NT2/D1 (cell line): ENCODE measurements around the gene FPGT.

ENCODE experiments used
- DNase-seq: peaks from one replicate; pipeline ENCODE4 v3.0.0-alpha.2; 2011; ENCODE audit warnings: low read depth, low spot score
- H3K27me3 ChIP-seq: 2 replicates; pipeline ENCODE4 v1.6.0; 2011; ENCODE audit warnings: mild to moderate bottlenecking; ENCODE audit not compliant: insufficient read length, insufficient read depth
- H3K36me3 ChIP-seq: 2 replicates; pipeline ENCODE4 v1.6.1; 2011; ENCODE audit warnings: mild to moderate bottlenecking, low read length, mixed read lengths; ENCODE audit not compliant: insufficient read depth, insufficient read length
- H3K4me1 ChIP-seq: 2 replicates; pipeline ENCODE4 v1.5.1; 2011; ENCODE audit not compliant: insufficient read depth, insufficient read length
- H3K4me3 ChIP-seq: 2 replicates; pipeline ENCODE4 v1.5.1; 2011; ENCODE audit warnings: low read depth; ENCODE audit not compliant: insufficient read length
- H3K9ac ChIP-seq: 2 replicates; pipeline ENCODE4 v1.6.0; 2011; ENCODE audit warnings: low read depth; ENCODE audit not compliant: insufficient read length
- H3K9me3 ChIP-seq: 2 replicates; pipeline ENCODE4 v1.5.1; 2011; ENCODE audit warnings: mild to moderate bottlenecking, low read length; ENCODE audit not compliant: insufficient read depth
- SUZ12 ChIP-seq: IDR thresholded peaks from 2 replicates; pipeline ENCODE4 v1.6.1; 2011; ENCODE audit not compliant: insufficient read length, insufficient read depth; ENCODE audit errors: extremely low read depth
- YY1 ChIP-seq: IDR thresholded peaks from 2 replicates; pipeline ENCODE4 v1.6.1; 2011; ENCODE audit not compliant: insufficient read length, insufficient read depth
- ZNF274 ChIP-seq: IDR thresholded peaks from 2 replicates; pipeline ENCODE4 v1.6.1; 2011; ENCODE audit warnings: mild to moderate bottlenecking, low read depth, low read length

Gene FPGT

DNA sequence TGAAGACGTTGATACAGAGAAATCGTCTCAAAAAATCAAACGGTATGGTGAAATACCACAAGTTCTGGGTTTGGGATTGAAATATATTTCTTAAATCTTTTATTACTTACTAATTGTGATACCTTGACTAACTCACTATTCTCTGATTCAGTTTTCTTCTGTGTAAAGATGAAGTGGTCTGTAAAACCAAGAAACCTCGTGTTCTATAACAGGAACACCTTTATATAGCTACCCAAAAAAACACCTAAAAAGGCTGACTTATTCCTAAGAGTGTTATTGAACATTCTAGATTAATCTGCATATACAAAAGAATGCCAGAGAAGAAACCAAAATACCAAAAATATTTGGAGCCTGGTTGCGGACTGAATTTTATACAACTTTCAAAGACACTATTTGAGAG lies 787 bp upstream of the FPGT start:
- Histone ChIP-seq H3K9ac (no peak overlapping the region), H3K4me3 (peak overlapping the region; percentile 74), H3K4me1 (no peaks in the 10 kb centered on the region), H3K27me3 (no peaks in the 10 kb centered on the region), H3K36me3 (peaks cover 12% of the 10 kb centered on the region), H3K9me3 (no peaks in the 10 kb centered on the region)
- TF ChIP-seq SUZ12 (no peak), ZNF274 (no peak), YY1 (no peak)
- no peak for DNase-seq

- no peaks in the 10 kb centered on the region for H3K9me3 ChIP-seq
- TF ChIP-seq YY1 (no peak), SUZ12 (no peak), ZNF274 (no peak)
- no peak overlapping the region for H3K9ac ChIP-seq
- peaks cover 20% of the 10 kb centered on the region for H3K36me3 ChIP-seq
- no peak overlapping the region for H3K4me3 ChIP-seq
- no peaks in the 10 kb centered on the region for H3K27me3 ChIP-seq
- H3K4me1 ChIP-seq = no peaks in the 10 kb centered on the region
- DNase-seq = no peak
Observed at GRCh38 chr1:74199504-74199903, 1.5 kb downstream of the FPGT start.

GRCh38 chr1:74205266-74205665 lies 7.2 kb downstream of the FPGT start:
- Histone ChIP-seq H3K9ac (no peak overlapping the region), H3K4me1 (no peaks in the 10 kb centered on the region), H3K4me3 (no peak overlapping the region), H3K36me3 (peaks cover 21% of the 10 kb centered on the region), H3K9me3 (no peaks in the 10 kb centered on the region), H3K27me3 (no peaks in the 10 kb centered on the region)
- TF ChIP-seq YY1 (no peak), ZNF274 (no peak), SUZ12 (no peak)
- no peak for DNase-seq

GRCh38 chr1:74215229-74215628 lies 17.2 kb downstream of the FPGT start:
- H3K27me3 ChIP-seq = no peaks in the 10 kb centered on the region
- no peaks in the 10 kb centered on the region for H3K4me1 ChIP-seq
- H3K9me3 ChIP-seq = no peaks in the 10 kb centered on the region

DNA sequence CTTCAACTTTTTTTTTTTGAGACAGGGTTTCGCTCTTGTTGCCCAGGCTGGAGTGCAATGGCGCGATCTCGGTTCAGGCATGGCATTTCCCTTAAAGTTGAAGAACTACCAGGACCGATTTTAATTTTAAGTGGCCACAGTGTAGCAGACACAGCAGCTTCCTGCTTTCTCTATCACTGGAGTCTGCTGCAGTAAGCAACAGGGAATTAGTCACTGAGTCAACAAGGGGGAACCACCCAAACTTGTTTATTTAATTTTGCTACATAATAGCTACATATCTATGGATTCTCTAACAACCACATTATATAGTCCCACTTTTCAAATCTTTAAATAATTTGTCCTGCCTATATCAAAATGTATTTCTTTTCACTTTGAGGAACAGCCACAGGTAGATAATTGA lies 24.7 kb downstream of the FPGT start:
- Histone ChIP-seq H3K9me3 (no peaks in the 10 kb centered on the region), H3K9ac (no peak overlapping the region), H3K36me3 (no peaks in the 10 kb centered on the region), H3K4me1 (no peaks in the 10 kb centered on the region), H3K4me3 (no peak overlapping the region), H3K27me3 (no peaks in the 10 kb centered on the region)
- no peak for DNase-seq
- TF ChIP-seq SUZ12 (no peak), ZNF274 (no peak), YY1 (no peak)

More at GRCh38 chr1:74215229-74215628, 17.2 kb downstream of the FPGT start:
- no peak for DNase-seq
- no peaks in the 10 kb centered on the region for H3K36me3 ChIP-seq
- no peak overlapping the region for H3K9ac ChIP-seq
- no peak overlapping the region for H3K4me3 ChIP-seq
- TF ChIP-seq SUZ12 (no peak), ZNF274 (no peak), YY1 (no peak)

- Histone ChIP-seq H3K9me3 (no peaks in the 10 kb centered on the region), H3K4me3 (no peak overlapping the region), H3K4me1 (no peaks in the 10 kb centered on the region), H3K27me3 (no peaks in the 10 kb centered on the region), H3K9ac (no peak overlapping the region), H3K36me3 (no peaks in the 10 kb centered on the region)
- no peak for TF ChIP-seq SUZ12
- TF ChIP-seq ZNF274 = no peak
- DNase-seq = no peak
Observed at GRCh38 chr1:74223453-74223852, 25.4 kb downstream of the FPGT start.

GRCh38 chr1:74235153-74235552 lies 37.1 kb downstream of the FPGT start, which contains the start of gene TNNI3K:
TSS of gene TNNI3K (plus strand) at chr1:74235387. CDS start at chr1:74235452, 65 bp downstream.
- H3K9me3 ChIP-seq = no peaks in the 10 kb centered on the region
- no peak within 1 kb of the TSS for H3K9ac ChIP-seq
- no peaks in the 10 kb centered on the region for H3K4me1 ChIP-seq
- no peak for TF ChIP-seq ZNF274
- no peak for TF ChIP-seq SUZ12
- no peak for TF ChIP-seq YY1
- no peaks in the 10 kb centered on the region for H3K27me3 ChIP-seq
- H3K4me3 ChIP-seq = no peak within 1 kb of the TSS
- no peak for DNase-seq
- H3K36me3 ChIP-seq = no peaks in the 10 kb centered on the region

- no peak for DNase-seq
- no peaks in the 10 kb centered on the region for H3K27me3 ChIP-seq
- no peaks in the 10 kb centered on the region for H3K9me3 ChIP-seq
- no peak for TF ChIP-seq YY1
- no peak for TF ChIP-seq SUZ12
- TF ChIP-seq ZNF274 = no peak
- H3K9ac ChIP-seq = no peak overlapping the region
- no peaks in the 10 kb centered on the region for H3K4me1 ChIP-seq
- H3K4me3 ChIP-seq = no peak overlapping the region
- H3K36me3 ChIP-seq = no peaks in the 10 kb centered on the region
Observed at GRCh38 chr1:74236440-74236839, 38.4 kb downstream of the FPGT start.
